Right ventricle myocardium superior (tissue), 1 donor: Measurements from ENCODE around the gene SURF2. TPM values are rescaled to one million over a fixed set of nuclear protein-coding genes. Genes with fewer than 3 reads are reported as not detected.
"Not testable (repeated sequence)": the region's sequence is repeated elsewhere in the genome, so short reads cannot be mapped to it uniquely, and the experiment has no call there.

Experiments
- ATAC-seq: fragments of 200-7000 bp; cut with Tn5 transposase; one replicate; pipeline ENCODE4 v1.9.1; 2020; ENCODE audit warnings: mild to moderate bottlenecking; ENCODE audit not compliant: poor library complexity
- DNase-seq: peaks from one replicate; pipeline ENCODE4 v3.0.0-alpha.2; 2020
- intact Hi-C: fragments of 100-400 bp; cut with DNase I; formaldehyde crosslinking; loops from one replicate; pipeline ENCODE4 v1.11.2; 2022
- total RNA-seq: library from RNA; stranded (reverse); fragmentation: NEBNext Ultra II Directional; extraction: Animal tissue kit (Norgen Biotek cat#: 25700); gene quantifications from one replicate; pipeline ENCODE4 v1.2.1, GENCODE V29; 2021
- donor health status: DM: no; HTN: yes; CAD: no; lungs with severe emphysema.

The SURF2 gene
- total RNA-seq, 1 donor from 2014 or later = 14.0 TPM

DNA sequence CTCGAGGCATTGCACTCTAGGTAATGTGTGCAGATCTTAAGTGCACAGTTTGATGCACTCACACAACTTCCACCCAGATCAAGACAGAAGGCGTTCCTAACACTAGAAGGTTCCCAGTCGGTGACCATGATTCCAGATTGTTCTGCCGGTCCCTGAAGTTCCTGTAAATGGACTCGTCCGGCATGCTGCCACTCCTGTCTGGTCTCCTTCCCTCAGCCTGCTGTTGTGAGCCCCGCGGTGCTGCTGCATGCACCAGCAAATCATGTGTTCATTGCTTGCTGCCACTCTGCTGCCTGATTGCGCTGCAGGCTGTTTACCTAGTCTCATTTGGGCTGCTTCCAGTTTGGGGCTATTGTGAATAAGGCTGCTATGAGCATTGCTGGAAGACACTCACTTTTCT, 31.3 kb downstream of the SURF2 start:
- no peak for DNase-seq
- intact Hi-C loops = no loop called here
- ATAC-seq = no peak

DNA sequence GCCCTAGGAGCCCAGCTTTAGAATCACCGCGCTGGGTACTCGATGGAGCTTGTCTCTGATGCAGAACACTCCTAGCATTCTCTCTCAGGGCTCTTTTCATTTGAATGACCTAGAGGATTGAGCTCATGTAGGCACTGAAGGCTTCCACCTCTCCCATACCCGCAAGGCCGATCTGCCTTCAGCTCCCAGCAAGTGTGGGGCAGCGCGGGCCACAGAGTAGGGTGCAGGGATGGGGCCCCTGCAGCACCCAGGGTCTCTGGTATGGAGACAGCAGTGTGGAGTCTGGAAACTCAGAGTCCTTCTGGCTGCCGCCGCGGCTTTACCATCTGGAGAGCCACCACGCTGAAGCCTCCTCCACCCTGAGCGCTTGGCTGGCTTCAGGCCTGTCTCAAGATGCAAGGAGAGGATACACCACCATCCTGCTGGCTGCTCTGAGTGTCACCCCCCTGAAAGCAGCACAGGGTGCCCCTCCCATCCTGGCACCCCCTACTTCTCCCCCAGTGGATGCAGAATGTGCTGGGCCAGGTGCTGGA, 32.7 kb downstream of the SURF2 start:
- DNase-seq (no peak), ATAC-seq (no peak)
- intact Hi-C loops = no loop called here

DNA sequence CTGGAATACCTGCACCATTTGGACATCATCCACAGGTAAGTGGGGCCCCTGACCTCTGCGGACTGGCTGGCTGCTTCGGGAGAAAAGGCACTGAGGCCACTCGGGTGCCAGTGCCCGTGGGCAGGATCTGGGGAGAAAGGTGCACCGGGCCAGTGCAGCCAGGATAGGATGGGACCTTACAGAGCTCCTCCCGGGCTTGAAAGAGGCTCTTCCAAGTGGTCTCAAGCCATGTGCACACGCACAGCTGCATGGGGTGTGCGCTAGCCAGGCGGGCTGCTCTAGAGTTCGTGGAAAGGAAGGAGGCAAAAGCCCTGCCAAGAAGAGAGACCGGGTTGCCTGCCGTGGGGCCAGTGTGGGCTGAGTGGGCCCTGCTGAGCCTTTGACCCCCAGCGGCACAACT, 33.2 kb downstream of the SURF2 start:
- DNase-seq (no peak), ATAC-seq (no peak)
- intact Hi-C loops = no loop called here

DNA sequence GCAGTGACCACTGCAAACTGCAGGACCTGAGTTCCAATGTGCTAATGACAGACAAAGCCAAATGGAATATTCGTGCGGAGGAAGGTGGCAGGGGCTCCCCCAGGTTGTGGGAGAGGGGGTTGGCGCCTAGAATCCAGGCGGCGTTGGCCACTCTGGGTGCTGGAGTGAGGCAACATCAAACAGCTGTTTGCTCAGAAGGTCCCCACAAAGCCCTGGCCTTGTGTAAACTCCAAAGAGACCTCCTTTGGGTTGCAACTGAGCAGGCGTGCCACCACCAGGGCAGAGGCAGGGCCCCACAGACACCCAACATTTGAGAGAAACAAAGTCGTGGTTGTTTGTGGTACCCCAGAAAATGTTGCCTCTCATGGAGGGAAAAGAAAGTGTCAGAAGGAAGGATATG, 34.4 kb downstream of the SURF2 start:
- intact Hi-C loops = no loop called here
- ATAC-seq (no peak), DNase-seq (no peak)

DNA sequence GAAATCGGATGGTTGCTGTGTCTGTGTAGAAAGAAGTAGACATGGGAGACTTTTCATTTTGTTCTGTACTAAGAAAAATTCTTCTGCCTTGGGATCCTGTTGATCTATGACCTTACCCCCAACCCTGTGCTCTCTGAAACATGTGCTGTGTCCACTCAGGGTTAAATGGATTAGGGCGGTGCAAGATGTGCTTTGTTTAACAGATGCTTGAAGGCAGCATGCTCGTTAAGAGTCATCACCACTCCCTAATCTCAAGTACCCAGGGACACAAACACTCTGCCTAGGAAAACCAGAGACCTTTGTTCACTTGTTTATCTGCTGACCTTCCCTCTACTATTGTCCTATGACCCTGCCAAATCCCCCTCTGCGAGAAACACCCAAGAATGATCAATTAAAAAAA, 35.1 kb downstream of the SURF2 start:
- DNase-seq, ATAC-seq, intact Hi-C loops: not testable (repeated sequence)

DNA sequence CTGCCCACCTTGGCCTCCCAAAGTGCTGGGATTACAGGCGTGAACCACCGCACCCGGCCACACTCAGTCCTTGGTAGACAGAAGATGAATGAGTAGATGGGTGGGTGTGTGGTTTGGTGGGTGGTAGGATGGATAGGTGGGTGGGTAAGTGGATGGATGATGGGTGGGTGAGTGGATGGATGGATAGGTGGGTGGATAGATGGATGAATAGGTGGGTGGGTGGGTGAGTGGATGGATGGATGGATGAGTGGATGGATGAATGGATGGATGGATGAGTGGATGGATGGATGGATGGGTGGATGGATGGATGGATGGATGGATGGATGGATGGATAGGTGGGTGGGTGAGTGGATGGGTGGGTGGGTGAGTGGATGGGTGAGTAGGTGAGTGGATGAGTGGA, 36.0 kb downstream of the SURF2 start:
- ATAC-seq = not testable (repeated sequence)

DNA sequence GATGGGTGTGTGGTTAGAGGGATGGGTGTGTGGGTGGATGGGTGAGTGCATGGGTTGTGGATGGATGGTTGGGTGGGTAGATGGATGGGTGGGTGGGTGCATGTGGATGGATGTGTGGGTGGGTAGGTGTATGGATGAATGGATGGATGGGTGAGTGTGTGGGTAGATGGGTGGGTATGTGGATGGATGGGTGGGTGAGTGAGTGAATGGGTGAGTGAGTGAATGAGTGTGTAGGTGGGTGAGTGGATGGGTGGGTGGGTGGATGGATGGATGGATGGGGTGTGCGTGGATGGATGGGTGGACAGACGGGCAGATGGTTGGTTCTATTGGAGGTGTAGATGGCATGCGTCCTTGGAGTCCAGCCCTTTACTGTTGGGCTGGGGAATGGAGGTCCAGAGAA, 37.0 kb downstream of the SURF2 start:
- DNase-seq (no peak), ATAC-seq (no peak)
- intact Hi-C loops = no loop called here

More for the DNA sequence above, 36.0 kb downstream of the SURF2 start:
- DNase-seq, intact Hi-C loops: not testable (repeated sequence)

DNA sequence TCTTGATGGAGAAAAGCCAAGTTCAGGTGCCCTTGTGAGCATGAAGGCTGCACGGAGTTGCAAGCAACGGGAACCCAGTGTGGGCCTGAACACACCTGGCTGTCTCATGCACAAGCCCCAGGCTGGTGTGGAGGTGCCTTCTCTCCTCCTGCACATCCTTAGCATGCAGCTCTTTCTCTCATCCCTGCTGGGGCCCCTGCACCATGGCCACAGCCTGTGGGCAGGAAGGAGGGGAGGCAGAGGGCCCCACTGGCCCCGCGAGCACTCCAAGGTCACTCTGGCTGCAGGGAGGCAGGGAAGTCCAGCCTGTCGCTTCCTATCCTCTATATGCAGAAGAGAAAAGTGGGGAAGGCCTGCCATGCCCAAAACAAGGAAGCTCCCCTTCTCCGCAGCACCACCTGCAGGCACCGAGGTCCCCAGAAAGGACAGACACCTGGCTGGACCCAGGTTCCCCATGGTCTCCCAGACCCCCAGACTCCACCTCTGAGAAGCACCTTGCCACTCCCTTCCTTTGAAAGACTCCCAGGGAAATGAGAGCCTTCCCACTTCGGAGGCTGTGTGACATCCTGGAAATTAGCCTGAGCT, 38.4 kb downstream of the SURF2 start:
- DNase-seq (no peak), ATAC-seq (no peak)
- intact Hi-C loops = no loop called here

DNA sequence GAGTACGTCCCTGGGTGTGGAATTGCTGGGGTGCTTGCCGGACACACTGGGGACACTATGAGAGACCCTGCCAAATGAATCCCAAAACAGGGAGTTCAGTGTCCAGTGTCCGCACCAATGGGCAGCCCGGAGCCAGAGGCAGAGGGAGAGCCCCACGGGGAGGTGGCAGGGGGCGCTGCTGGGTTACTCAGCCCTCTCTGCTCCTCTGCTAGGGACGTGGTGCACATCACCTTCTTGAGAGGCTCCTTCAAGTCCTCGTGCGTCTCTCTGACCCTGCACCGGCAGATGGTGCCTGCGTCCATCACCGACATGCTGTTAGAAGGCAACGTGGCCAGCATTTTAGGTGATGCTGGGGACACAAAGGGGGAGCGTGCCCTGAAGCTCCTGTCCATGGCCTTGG, 40.6 kb downstream of the SURF2 start:
- ATAC-seq = no peak
- no peak for DNase-seq
- intact Hi-C loops = no loop called here

DNA sequence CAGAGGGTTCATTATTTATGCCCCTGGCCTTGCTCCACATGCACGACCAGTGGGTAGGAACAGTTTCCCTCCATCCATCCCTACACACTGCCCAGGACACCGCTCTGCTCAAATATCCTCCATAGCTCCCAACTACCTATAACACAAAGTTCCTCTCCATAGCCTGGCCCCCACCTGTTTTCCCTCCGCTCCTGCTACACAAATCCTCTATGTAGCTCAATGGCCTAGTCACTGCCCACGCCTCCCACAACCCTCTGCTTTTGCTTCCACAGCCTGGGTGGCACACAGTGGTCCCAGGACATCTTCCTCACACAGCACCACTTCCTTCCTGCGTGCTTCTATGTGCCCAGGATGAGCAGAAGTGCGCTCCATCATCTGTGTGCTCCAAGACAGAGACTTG, 41.0 kb downstream of the SURF2 start:
- intact Hi-C loops = no loop called here
- ATAC-seq (no peak), DNase-seq (no peak)

DNA sequence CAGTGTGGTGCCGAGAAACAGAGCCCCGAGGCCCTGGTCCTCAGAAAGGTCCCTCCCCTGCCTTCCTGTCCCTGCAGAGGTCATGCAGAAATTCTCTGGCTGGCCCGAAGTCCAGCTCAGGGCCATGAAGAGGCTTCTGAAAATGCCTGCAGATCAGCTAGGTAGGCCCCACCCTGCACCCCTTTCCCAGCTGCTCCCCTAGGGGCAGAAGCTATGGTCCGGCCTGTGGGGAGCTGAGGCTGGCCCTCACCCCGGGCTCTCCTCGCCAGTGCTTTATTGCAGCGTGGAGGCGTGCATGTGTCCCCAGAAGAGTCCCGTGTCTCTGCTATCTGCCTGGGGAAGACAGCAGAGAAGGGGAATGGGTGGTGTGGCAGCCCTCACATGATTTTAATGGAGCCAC, 41.5 kb downstream of the SURF2 start:
- intact Hi-C loops = no loop called here
- ATAC-seq = no peak
- DNase-seq = no peak

DNA sequence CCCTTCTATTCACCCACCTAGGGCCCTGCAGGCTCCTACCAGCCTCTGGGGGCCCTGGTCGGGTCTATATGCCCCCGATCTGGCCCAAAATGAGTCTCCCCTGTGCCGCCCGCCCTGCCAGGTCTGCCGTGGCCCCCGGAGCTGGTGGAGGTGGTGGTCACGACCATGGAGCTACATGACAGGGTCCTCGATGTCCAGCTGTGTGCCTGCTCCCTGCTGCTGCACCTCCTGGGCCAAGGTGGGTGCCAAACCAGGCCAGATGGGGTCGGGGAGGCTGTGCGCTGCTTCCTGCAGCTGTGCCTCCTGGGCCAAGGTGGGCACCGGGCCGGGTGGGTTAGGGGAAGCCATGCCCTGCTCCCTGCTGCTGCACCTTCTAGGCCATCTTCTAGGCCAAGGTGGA, 43.9 kb downstream of the SURF2 start:
- DNase-seq (no peak), ATAC-seq (no peak)
- intact Hi-C loops = no loop called here

DNA sequence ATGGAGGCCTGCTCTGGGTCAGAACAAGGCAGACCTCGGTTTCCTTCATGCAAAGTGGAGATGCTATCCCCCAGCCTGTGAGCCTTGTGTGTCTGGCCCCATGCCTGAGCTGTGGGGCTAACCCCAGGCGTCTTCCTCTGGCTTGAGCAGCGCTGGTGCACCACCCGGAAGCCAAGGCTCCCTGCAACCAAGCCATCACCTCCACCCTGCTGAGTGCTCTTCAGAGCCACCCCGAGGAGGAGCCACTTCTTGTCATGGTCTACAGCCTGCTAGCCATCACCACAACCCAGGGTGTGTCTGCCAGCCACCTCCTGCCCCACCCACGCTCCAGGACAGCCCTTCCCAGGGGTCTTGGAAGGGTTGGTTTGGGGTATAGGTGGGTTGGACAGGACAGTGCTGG, 45.2 kb downstream of the SURF2 start:
- intact Hi-C loops = no loop called here
- ATAC-seq (no peak), DNase-seq (no peak)

DNA sequence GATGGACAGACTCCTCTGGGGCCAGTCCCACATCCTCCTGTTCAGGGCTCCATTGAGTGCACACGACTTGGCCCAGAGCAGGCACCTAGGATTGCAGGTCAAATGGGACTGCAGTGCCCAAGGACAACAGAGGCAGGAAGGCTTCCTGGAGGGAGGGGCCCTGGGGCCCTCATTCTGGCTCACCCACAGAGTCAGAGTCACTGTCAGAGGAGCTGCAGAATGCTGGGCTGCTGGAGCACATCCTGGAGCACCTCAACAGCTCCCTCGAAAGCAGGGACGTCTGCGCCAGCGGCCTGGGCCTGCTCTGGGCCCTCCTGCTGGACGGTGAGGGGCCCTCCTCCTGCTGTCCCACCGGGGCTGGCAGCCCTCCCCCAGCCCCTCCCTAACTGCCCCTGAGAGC, 46.3 kb downstream of the SURF2 start:
- ATAC-seq (no peak), DNase-seq (no peak)
- intact Hi-C loops = no loop called here

DNA sequence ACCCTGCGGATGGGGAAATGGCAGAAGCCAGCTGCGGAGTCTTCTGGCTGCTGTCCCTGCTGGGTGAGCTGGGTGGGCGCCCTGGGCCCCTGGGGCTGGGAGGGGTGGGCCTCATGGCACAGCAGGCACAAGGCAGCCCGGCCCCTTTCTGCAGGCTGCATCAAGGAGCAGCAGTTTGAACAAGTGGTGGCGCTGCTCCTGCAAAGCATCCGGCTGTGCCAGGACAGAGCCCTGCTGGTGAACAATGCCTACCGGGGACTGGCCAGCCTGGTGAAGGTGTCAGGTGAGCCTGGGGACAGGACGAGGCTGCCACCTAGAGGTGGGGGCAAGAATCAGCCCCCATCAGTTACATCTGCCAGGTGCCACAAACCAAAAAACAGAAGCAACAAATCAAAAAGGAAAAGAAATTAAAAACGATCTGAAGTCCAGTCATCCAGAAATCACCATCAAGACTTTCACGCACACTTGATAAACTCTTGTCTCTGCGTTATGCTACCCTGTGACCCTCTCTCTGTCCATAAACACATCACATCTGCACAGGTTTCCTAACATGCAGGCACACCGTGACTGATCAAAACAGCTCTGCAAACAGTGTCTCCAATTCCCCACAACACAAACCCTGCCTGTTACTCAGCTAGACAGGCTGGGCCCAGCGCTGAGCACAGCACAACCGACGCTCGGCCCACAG, 47.6 kb downstream of the SURF2 start:
- ATAC-seq (no peak), DNase-seq (no peak)
- intact Hi-C loops = no loop called here

DNA sequence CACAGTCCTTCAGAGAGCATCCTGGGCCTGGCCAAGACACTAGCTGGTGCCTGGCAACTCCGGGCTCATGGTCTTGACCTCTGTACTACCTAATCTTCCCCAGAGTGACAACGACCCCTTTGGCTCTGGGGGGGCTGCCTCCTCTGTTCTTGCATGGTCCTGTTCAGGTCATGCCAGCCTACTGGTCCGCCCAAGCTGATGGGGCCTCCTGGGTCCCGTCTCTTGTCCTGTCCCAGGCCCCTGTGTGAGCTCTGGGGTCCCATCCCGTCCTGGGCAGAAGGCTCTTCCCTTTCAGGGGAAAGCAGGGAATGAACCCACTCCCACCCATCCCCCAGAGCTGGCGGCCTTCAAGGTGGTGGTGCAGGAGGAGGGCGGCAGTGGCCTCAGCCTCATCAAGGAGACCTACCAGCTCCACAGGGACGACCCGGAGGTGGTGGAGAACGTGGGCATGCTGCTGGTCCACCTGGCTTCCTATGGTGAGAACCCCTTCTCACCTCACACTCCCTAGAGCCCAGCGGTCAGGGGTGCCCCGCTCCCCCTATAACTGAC, 48.2 kb downstream of the SURF2 start:
- DNase-seq (no peak), ATAC-seq (no peak)
- intact Hi-C loops = no loop called here

DNA sequence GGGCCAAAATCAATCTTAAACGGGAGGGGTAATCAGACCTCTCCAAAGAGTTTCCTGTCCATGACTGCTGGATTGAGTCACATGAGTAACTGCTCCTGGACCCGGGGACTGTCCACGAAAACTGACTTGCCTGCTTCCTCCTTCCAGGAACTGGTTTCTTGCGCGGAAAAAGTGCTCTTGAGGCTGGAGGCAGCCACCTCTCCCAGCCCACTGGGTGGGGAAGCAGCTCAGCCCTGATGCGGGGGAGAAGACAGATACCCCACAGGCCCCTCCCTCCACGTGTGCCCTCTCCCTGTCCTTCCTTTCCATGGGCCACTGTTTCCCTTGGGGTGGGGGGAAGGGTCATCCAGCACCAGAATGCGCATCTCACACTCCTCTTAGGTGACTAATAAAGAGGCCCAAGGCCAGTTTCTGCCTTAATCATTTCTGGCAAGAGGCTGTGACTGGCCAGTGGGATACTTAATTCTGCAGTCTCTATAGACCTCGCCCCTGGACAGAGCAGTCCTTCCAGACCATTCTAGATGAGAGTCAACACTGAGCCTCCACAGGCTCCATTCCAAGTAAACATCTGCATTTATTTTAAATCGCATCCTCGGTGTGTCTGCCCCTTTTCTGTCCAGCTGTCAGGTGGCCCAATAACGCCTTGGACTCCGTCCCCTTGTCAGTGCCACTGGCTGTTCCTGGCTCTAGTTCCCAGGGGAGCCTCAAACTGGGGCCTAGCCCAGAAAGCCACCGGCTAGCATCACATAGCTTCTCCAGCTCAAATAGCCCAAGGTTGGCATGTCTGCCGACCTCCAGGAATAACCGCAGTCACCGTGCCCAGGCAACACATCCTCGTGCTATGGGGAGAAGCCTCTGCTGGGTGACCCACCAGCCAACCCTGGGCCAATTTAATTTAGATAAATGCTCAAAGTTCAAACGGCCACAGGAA, 49.4 kb downstream of the SURF2 start:
- ATAC-seq = peak; percentile 28
- DNase-seq = no peak
- intact Hi-C loops = loop anchor here (2.0 kb wide), 1 partner anchor 81 kb away; no protein-coding TSS in a partner anchor

DNA sequence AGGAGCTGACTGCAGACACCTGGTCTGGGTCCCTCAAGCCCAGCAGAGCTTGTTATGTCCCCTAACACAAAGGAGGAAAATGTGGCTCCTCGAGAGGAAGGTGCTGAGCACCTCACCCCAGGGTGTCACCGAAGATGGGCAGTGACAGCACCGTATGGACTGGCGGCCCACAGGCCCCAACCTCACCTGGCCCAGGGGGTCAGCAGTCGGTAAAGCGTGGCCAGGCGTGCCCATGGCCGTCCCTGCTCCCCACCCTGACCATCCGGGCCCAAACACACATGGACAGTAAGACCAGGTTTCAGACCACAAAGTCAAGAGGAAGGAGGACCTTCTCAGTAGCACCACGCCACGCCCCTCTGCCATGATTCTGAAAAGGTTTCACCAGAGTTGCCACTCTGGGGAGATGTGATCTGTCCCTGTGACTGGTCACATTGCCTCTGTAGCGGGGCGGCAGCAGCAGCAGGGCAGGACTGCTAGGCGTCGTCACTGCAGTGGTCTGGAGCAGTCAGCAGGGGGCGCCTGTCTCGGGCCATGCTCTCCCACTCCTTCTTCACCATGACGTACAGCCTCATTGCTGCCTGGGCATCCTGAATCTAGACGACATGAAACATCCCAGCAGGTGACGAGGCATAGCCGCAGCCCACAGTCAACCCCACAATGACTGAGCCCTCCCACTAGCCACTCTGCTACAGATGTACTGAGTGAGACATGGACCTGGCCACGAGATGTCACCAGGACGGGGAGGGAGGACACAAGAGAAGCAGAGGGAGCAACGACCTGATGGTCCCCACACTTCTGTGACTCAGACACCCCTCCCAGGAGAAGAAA, 50.3 kb downstream of the SURF2 start:
- DNase-seq = peak; percentile 80
- intact Hi-C loops = loop anchor here (2.0 kb wide), 1 partner anchor 80 kb away; no protein-coding TSS in a partner anchor
- peak; percentile 82 for ATAC-seq
